ENCODE results near the gene SMPD3.

GRCh38 chr16:68491576-68491950 is 43.3 kb upstream of the SMPD3 start:
- TF ChIP-seq POLR2A (IDR thresholded peaks at IDR 0.05; ENCODE audit: low read length) (no peak), GATA1 (IDR thresholded peaks at IDR 0.05; ENCODE audit: low read depth, low read length) (no peak)

Measured in erythroblast (primary cell).